ENCODE results near the gene ARHGEF1.

DNA sequence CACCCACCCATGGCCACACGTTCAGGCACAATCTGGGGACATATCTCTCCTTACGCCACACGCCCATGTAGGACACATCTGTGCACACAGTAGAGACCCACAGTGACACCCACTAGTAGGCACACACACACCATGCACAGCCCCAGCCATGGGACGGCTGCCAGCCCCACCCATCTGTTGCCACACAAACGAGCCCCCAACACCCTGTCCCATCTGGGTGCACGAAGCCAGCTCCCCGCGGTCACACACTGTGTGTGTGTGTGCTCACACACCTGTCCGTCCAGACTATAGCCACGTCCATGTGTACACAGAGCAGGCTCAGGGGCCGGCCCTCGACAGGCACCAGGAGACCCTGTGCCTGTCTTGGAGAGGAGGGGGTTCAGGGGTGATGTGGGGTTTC, 34.7 kb downstream of the ARHGEF1 start:
- TF ChIP-seq CTCF (IDR thresholded peaks at IDR 0.05) (no peak), EZH2 (IDR thresholded peaks at IDR 0.05; ENCODE audit: borderline replicate concordance, insufficient read depth, low read depth, low read length, poor library complexity, severe bottlenecking) (no peak)
